GM18951 (cell line): Measurements from ENCODE around the gene CBFA2T3.

Experiments
- POLR2A ChIP-seq: IDR thresholded peaks from 4 replicates; pipeline ENCODE4 v1.6.1; 2011; ENCODE audit warnings: mild to moderate bottlenecking; ENCODE audit not compliant: insufficient read length, insufficient read depth; ENCODE audit errors: extremely low read depth
- in situ Hi-C: fragments of 300-500 bp; cut with MboI; formaldehyde crosslinking; loops from one replicate; pipeline ENCODE4 v1.12.0; 2022; ENCODE audit warnings: low sequenced_read_pairs, mixed read lengths, inconsistent platforms; ENCODE audit not compliant: unreplicated experiment

CBFA2T3 gene

GRCh38 chr16:88974080-88974915 lies 2.7 kb downstream of the CBFA2T3 start:
- no peak for TF ChIP-seq POLR2A
- in situ Hi-C loops = no loop called here

- in situ Hi-C loops = no loop called here
- TF ChIP-seq POLR2A = no peak
Measured at GRCh38 chr16:88973415-88974050, 3.5 kb downstream of the CBFA2T3 start.

- no peak for TF ChIP-seq POLR2A
- in situ Hi-C loops = no loop called here
Measured at GRCh38 chr16:88973007-88973410, 4.0 kb downstream of the CBFA2T3 start.

GRCh38 chr16:88972349-88972748 lies 4.7 kb downstream of the CBFA2T3 start:
- in situ Hi-C loops = no loop called here
- TF ChIP-seq POLR2A = no peak

- TF ChIP-seq POLR2A = peak; percentile 48
- in situ Hi-C loops = no loop called here
Measured at GRCh38 chr16:88971371-88972097, 5.5 kb downstream of the CBFA2T3 start.

GRCh38 chr16:88970539-88971065 lies 6.4 kb downstream of the CBFA2T3 start:
- no peak for TF ChIP-seq POLR2A
- in situ Hi-C loops = no loop called here

GRCh38 chr16:88970050-88970449 lies 7.0 kb downstream of the CBFA2T3 start:
- no peak for TF ChIP-seq POLR2A
- in situ Hi-C loops = no loop called here

- in situ Hi-C loops = no loop called here
Measured at GRCh38 chr16:88969361-88969831, 7.6 kb downstream of the CBFA2T3 start.

GRCh38 chr16:88968589-88969280 lies 8.3 kb downstream of the CBFA2T3 start:
- no peak for TF ChIP-seq POLR2A
- in situ Hi-C loops = no loop called here

More at GRCh38 chr16:88969361-88969831, 7.6 kb downstream of the CBFA2T3 start:
- TF ChIP-seq POLR2A = no peak

DNA sequence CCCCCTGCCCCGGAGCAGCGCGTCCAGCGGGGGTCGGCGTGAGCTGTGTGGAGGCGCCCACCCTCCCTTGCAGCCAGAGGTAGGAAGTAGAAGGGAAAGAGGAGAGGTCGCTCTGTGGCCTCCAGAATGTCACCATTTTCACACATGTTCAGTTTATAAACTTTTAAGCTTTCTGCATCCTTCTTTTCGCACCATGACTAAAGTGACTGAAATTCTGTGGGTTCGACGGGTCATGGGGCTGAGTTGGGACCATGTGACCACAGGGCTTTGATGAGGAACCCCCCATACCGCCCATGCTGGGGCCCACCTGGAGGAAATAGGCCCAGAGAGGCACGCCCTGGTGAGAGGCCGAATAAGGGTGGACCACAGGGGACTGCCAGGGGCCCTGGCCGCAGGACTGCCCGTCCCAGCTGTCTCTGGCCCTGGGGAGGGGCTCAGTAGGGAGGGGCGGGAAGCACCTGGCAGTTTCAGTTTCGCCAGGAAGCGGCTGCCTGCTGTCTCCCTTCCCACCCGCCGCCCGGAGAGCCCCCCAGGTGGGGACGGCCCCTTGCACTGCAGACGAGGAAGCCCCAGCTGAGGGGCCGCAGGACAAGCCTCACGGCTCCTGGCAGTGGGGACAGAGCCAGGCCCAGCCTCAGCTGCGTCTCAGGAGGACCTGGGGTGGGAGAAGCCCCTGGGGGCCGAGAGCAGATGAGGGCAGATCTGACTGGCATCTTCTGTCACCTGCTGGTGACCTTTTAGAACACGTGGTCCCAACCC lies 9.0 kb downstream of the CBFA2T3 start:
- peak; percentile 54 for TF ChIP-seq POLR2A
- in situ Hi-C loops = no loop called here

DNA sequence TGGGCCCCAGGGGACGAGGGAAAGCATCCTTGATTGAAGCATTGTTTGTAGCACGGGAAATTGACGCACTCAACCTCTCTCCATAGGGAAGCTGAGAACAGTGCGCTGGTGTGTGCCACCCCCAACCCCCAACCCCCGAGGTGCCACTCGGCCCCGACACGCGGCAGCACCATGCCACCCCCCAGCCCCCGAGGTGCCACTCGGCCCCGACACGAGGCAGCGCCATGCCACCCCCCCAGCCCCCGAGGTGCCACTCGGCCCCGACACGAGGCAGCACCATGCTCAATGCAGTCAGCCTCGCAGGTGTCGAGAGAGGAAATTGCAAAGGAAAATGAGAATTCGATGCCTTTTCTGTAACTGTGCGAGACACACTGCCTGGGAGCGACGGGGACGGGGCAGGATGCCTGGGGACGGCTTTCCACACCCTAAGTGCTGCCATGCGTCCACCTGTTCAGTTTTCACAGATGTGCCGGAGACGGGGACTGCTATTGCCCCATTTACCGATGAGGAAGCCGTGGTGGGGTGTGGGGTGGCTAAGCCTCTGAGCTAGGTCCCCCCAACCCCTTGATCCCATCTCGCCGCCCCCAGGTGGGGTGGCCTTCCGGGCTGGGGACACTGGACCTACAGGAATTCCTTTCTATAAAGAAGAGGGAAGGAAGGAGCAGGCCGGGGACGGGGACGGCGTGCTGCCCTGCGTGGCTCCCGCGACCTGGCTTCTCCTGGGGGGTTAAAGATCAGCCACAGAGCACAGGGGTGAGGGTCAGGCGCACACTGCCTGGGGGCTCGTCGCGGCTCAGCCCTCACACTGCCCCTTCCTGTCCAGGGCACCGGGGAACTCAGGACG lies 9.8 kb downstream of the CBFA2T3 start:
- in situ Hi-C loops = no loop called here
- no peak for TF ChIP-seq POLR2A
